Measurements from ENCODE around the gene PTPRE.

DNA sequence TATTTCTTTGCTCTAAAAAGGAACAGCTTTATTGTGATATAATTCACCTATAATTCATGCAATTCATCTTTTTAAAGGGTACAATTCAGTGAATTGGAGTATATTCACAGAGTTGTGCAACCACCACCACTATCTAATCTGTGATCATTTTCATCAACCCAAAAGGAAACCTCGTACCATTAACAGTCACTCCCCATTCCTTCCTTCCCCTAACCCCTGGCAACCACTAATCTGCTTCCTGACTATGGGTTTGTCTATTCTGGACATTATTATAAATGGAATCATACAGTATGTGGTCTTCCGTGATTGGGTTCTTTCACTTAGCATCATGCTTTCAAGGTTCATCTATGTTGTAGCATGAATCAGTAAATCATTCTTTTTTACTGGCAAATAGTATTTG is 167.0 kb downstream of the PTPRE start:
- TF ChIP-seq SNAI2 (CRISPR knock-in tag; IDR thresholded peaks at IDR 0.05): no peak
- no peak for TF ChIP-seq ZC3H10 (CRISPR knock-in tag; IDR thresholded peaks at IDR 0.05)
- no peak for TF ChIP-seq ZNF8 (CRISPR knock-in tag; IDR thresholded peaks at IDR 0.05)
- no peak for TF ChIP-seq TOX (CRISPR knock-in tag; IDR thresholded peaks at IDR 0.05; ENCODE audit: borderline replicate concordance)
- no peak for TF ChIP-seq OSR1 (CRISPR knock-in tag; IDR thresholded peaks at IDR 0.05)

All from SK-N-SH treated with all-trans-retinoic acid at 6 μM for 48 hours (cell line).